Cardiac fibroblast (primary cell): ENCODE results near the gene PRR33.

ENCODE experiments used
- DNase-seq, 2 donors: peaks; one replicate each; pipeline versions ENCODE4 v3.0.0 to v3.0.0-alpha.2; 2010; ENCODE audit warnings: low read depth in 2 of 2
- H3K4me3 ChIP-seq, 2 donors: replicated peaks in 1 of 2; 1 replicate in 1 of 2; 2 replicates in 1 of 2; pipeline ENCODE4 v1.5.1; 2011; ENCODE audit warnings: low read depth in 2 of 2, low read length in 2 of 2, mild to moderate bottlenecking in 2 of 2, moderate library complexity in 1 of 2
- TF ChIP-seq, protein P1 (sequence below): IDR thresholded peaks from one replicate; pipeline ENCODE4 v1.5.1; 2011; ENCODE audit warnings: low read depth, mild to moderate bottlenecking, low read length, inconsistent platforms

Gene PRR33

DNA sequence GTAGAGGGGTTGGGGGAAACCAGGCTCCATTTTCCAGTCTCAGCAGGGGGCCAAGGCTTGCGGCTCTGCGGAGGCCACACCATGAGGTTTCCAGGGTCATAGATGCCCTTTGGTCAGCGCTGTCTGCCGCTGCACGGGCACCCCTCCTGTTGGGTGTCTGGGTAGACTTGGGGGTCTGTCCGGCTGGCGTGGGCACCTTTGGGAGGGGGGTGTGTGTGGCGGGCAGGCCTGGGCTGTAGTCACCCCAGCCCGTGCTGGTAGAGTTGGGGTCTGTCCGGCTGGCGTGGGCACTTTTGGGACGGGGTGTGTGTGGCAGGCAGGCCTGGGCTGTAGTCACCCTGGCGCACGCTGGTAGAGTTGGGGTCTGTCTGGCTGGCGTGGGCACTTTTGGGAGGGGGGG is 20.2 kb downstream of the PRR33 start:
- DNase-seq = no peak
- H3K4me3 ChIP-seq = no peak overlapping the region
- TF ChIP-seq, protein P1, sequence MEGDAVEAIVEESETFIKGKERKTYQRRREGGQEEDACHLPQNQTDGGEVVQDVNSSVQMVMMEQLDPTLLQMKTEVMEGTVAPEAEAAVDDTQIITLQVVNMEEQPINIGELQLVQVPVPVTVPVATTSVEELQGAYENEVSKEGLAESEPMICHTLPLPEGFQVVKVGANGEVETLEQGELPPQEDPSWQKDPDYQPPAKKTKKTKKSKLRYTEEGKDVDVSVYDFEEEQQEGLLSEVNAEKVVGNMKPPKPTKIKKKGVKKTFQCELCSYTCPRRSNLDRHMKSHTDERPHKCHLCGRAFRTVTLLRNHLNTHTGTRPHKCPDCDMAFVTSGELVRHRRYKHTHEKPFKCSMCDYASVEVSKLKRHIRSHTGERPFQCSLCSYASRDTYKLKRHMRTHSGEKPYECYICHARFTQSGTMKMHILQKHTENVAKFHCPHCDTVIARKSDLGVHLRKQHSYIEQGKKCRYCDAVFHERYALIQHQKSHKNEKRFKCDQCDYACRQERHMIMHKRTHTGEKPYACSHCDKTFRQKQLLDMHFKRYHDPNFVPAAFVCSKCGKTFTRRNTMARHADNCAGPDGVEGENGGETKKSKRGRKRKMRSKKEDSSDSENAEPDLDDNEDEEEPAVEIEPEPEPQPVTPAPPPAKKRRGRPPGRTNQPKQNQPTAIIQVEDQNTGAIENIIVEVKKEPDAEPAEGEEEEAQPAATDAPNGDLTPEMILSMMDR = no peak

DNA sequence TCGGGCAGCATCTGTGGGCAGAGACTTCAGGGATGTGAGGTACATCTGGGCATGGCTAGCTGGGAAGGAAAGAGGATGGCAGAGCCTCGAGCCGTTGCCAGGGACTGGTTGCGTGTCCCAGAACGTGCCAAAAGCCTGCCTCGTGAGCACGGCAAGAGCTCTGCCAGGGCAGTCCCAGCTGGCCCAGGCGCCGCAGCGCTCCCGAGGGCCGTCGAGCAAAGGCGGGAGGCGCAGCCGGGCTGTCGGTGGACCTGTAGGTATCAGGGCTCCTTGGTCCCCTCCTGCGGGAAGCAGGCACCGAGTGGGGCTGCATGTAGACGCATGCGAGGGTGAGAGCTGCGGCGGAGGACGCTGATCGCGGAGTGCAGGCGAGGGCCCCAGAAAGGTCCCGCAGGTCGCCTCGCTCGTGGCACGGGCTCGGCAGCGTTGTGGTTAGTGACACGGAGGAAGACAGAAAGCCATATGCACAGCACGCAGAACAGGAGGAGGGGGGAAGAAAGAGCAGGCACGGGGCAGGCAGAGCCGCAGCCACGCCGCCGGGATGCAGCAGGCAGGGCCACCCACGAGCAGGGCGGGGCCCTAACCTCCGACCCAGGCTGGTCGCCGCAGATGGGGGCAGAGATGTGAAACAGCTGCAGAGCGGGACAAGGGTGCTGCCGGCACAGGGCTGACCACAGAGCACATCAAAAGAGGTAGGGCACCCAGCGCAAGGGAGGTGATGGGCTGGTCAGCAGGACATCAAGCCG is 20.8 kb downstream of the PRR33 start:
- TF ChIP-seq, protein P1 = no peak
- H3K4me3 ChIP-seq = peak overlapping the region in 1 of 2 donors; percentile 2
- no peak for DNase-seq

DNA sequence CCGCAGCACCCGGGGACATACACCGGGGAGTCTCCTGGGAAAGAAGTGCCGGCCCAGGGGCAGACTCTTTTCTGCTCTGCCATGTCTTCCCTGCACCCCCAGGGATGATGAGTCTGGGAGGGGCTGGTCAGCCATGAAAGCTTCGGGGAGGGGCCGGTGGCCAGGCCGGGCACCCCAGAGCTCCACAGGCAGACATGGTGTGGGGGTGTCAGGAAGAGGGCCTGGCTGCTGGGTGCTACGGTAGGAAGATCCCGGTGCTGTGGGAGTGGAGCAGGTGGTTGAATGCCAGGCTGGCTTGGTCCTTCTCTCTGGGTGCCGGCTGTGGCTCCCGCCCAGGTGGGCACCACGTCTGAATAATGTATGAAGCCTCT is 21.4 kb downstream of the PRR33 start:
- DNase-seq = no peak
- TF ChIP-seq, protein P1 = no peak
- H3K4me3 ChIP-seq = no peak overlapping the region

DNA sequence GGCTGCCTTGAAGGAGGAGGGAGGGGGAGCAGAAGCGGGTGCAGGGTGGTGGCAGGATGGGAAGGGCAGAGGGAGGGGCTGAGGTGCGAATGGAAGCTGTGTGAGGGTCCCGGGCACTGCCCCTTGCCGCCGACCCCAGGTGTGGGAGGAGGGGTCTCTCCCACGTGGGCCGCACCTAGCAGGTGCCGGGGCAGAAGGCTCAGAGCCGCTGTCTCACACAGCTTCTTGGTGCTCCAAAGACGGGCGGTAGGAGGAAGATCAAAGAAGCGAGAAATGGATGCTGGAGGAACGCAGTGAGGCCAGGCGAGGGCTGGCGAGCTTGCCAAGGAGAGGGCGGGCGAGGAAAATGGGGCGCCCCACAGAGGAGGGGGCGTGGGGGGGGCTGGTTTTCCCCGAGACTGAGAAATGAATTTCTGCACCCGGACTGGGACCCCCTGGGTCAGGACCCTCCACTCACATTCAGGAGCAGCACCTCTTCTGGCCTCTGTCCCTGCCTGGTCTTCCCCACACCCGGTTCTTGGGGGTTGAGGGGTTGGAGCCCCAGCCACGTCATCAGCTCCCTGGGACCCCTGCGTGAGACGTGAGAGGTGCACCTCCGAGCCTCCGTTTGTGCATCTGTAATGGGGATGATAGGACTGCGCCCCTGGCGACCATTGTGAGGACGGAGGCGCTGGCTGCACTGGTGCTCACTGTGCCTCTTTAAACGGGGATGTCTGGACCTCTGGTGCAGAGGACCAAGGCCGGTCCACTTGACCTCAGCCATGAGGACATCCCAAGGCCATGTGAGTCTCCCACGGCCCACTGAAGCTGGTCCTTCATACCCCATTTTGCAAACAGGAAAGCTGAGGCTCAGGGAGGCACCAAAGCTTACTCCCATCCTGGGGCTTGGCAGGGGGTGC is 22.0 kb downstream of the PRR33 start:
- TF ChIP-seq, protein P1 = peak; percentile 46
- H3K4me3 ChIP-seq = no peak overlapping the region
- no peak for DNase-seq

DNA sequence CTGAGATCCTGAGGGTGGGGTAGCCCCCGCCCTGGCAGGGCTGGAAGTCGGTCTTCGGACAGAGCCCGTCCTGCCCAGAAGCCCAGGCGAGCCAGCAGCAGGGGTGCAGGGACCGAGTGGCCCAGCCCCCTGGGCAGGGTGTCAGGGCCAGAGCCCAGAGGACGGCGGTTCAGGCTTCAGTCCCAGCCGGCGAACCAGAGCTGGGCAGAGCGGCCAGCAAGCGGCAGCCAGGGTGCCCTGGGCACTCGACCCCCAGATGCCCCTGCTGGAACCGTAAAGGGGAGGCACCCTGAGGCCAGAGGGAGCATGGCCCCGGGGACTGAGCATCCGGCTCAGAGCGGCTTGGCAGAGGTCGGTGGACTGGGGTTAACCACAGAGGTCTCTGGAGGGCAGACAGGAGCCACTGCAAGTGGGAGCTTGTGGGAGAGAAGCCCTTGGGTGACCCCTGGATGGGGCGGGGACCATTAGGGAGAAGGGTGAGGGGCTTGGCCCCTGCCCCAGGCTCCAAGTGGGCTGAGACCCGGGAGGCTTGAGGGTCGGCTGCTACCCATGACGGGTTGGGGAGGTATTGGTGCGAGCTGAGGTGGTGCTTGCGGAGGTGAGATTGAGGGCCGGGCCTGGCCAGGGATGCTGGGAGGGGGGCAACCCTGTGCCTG is 22.9 kb downstream of the PRR33 start:
- DNase-seq = no peak
- no peak overlapping the region for H3K4me3 ChIP-seq
- TF ChIP-seq, protein P1 = no peak

DNA sequence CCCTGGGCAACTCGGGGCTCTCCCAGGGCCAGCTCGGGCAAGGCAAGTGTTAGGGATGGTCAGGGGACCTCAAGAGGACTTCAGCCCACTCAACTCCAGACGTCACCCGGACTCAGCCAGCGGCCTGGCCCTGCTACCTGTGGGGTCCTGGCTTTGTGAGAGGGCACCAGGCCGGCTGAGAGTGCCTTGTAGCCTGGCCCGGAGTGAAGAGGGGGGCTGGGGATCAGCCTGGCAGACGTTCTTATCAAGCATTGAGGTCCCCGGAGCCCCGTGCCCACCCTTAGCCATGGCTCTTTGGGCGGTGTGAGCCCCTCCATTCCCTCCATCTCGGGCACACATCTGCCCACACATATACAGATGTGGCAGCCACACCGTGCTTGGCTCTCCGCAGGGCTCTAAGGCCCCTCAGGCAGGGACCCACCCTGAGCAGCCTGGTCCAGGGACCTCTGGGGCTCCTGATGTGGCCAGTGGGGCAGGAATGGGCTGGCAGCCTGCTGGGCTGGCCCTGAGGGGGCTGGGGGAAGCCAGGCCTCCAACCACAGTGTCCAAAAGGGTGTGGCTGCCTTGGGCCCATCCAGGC is 23.5 kb downstream of the PRR33 start:
- no peak overlapping the region for H3K4me3 ChIP-seq
- no peak for DNase-seq
- TF ChIP-seq, protein P1 = no peak
